Smooth muscle cell (in vitro differentiated cells): ENCODE measurements around the gene CHMP2B. TPM values are rescaled to one million over a fixed set of nuclear protein-coding genes. Genes with fewer than 3 reads are reported as not detected.

Experiments
- DNase-seq: peaks from one replicate; lab custom pipeline; 2025; ENCODE audit not compliant: unreplicated experiment; lab: John Stamatoyannopoulos, UW
- H2AFZ ChIP-seq: fragments of 200-600 bp; sonication (generic); 2 replicates; pipeline ENCODE4 v1.6.0; 2016; ENCODE audit warnings: antibody characterized with exemption, low read depth, mild to moderate bottlenecking
- H3F3A ChIP-seq: fragments of 200-600 bp; sonication (generic); 2 replicates; pipeline ENCODE4 v1.6.0; 2017; ENCODE audit warnings: antibody characterized with exemption, low read depth
- H3K27ac ChIP-seq: fragments of 200-600 bp; sonication (generic); 2 replicates; pipeline ENCODE4 v1.5.1; 2016; ENCODE audit warnings: low read depth, mild to moderate bottlenecking
- H3K27me3 ChIP-seq: fragments of 200-600 bp; sonication (generic); 2 replicates; pipeline ENCODE4 v1.6.1; 2016; ENCODE audit warnings: low read depth, mild to moderate bottlenecking
- H3K36me3 ChIP-seq: fragments of 200-600 bp; sonication (generic); 2 replicates; pipeline ENCODE4 v1.5.1; 2016; ENCODE audit warnings: low read depth
- H3K4me1 ChIP-seq: fragments of 200-600 bp; sonication (generic); 2 replicates; pipeline ENCODE4 v1.5.1; 2016; ENCODE audit warnings: low read depth
- H3K4me2 ChIP-seq: fragments of 200-600 bp; sonication (generic); 2 replicates; pipeline ENCODE4 v1.6.0; 2016; ENCODE audit warnings: mild to moderate bottlenecking
- H3K4me3 ChIP-seq: fragments of 200-600 bp; sonication (generic); 2 replicates; pipeline ENCODE4 v1.5.1; 2016; ENCODE audit warnings: mild to moderate bottlenecking
- H3K79me2 ChIP-seq: fragments of 200-600 bp; sonication (generic); 2 replicates; pipeline ENCODE4 v1.6.0; 2016; ENCODE audit warnings: low read depth, mild to moderate bottlenecking
- H3K9ac ChIP-seq: fragments of 200-600 bp; sonication (generic); 2 replicates; pipeline ENCODE4 v1.6.0; 2016; ENCODE audit warnings: low read depth
- H3K9me3 ChIP-seq: fragments of 200-600 bp; sonication (generic); replicated peaks from 2 replicates; pipeline ENCODE4 v1.5.1; 2016; ENCODE audit warnings: low read depth
- H4K20me1 ChIP-seq: fragments of 200-600 bp; sonication (generic); 2 replicates; pipeline ENCODE4 v1.6.0; 2016; ENCODE audit warnings: low read depth
- CTCF ChIP-seq: fragments of 200-600 bp; sonication (generic); IDR thresholded peaks from 2 replicates; pipeline ENCODE4 v1.5.1; 2017; ENCODE audit warnings: borderline replicate concordance, mild to moderate bottlenecking, antibody characterized with exemption; ENCODE audit not compliant: insufficient read depth, poor library complexity, severe bottlenecking
- WGBS: methylation state at CpG from one replicate; pipeline ENCODE4 v1.1.7; 2016; ENCODE audit warnings: low lambda C conversion rate; 5-methylcytosine and 5-hydroxymethylcytosine counted together
- polyA plus RNA-seq: library from polyadenylated mRNA; unstranded; fragments of >200 nt; fragmentation: Nextera tagmentation; extraction: Ambion mirVana; gene quantifications from 2 replicates; pipeline ENCODE4 v1.2.1, GENCODE V29; 2016
- total RNA-seq: library from RNA; depleted of rRNA; stranded (reverse); fragments of >200 nt; gene quantifications from 2 replicates; pipeline ENCODE4 v1.2.3, GENCODE V29; 2014

CHMP2B gene
- total and polyA plus RNA-seq, 2 experiments from 2014 or later = 43.2 to 52.0 TPM

GRCh38 chr3:87200060-87200647 is 27.0 kb upstream of the CHMP2B start:
- Histone ChIP-seq H3K79me2 (no peaks in the 10 kb centered on the region), H3K36me3 (no peaks in the 10 kb centered on the region), H3K27ac (no peak overlapping the region), H4K20me1 (no peaks in the 10 kb centered on the region), H3F3A (no peaks in the 10 kb centered on the region), H3K9me3 (no peaks in the 10 kb centered on the region), H3K27me3 (no peaks in the 10 kb centered on the region), H3K4me2 (no peak overlapping the region), H3K4me1 (no peaks in the 10 kb centered on the region), H2AFZ (no peak overlapping the region), H3K9ac (no peak overlapping the region), H3K4me3 (no peak overlapping the region)
- no peak for DNase-seq
- no peak for TF ChIP-seq CTCF
- 89% methylated on average over 3 of the region's 3 CpGs for WGBS

DNA sequence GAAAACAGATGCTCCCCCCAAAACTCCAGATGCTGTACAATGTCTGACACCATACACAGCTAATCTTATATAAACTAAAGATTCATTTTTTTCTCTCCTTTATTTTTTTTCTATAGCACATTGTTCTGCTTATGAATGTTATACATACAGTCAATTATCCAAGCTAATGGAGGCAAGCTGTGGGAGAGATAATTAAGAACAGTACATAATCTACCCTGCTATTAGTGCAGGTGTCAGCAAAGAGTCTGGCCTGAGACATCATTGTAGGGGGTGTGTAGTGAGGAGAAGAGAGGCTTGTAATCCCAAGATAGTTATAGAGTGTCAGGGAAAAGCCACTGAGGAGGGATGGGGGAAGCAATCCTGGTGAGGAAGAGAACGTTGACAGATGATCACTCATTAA is 25.4 kb upstream of the CHMP2B start:
- H3K4me3 ChIP-seq = no peak overlapping the region
- no peak overlapping the region for H3K9ac ChIP-seq
- no peak overlapping the region for H3K4me2 ChIP-seq
- H3K9me3 ChIP-seq = no peaks in the 10 kb centered on the region
- no peak overlapping the region for H3K27ac ChIP-seq
- no peaks in the 10 kb centered on the region for H3K27me3 ChIP-seq
- H3K36me3 ChIP-seq = no peaks in the 10 kb centered on the region
- no peaks in the 10 kb centered on the region for H3F3A ChIP-seq
- H3K4me1 ChIP-seq = no peaks in the 10 kb centered on the region
- 88% methylated on average over 1 of the region's 1 CpG for WGBS
- H4K20me1 ChIP-seq = no peaks in the 10 kb centered on the region
- no peak overlapping the region for H2AFZ ChIP-seq
- no peak for DNase-seq
- no peaks in the 10 kb centered on the region for H3K79me2 ChIP-seq
- no peak for TF ChIP-seq CTCF

DNA sequence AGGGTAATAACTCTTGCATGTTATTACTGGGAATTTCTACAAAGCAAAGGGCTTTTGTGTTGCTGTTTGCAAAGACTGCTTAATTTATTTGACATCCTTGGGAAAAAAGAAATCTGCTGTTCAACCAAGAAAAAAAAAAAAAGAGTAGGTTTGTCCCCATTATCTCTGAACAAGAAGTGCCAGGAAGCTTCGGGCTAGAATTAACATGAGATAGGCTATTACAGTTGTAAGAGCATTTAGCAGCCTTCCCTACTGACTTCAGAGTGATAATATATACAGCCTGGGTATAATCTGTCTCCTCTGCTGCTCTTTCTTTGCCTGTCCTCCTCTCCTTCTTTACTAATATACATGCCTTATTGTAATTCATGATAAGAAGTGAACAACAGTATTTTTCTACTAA is 23.3 kb upstream of the CHMP2B start:
- H3K9ac ChIP-seq = no peak overlapping the region
- TF ChIP-seq CTCF = no peak
- no peak overlapping the region for H2AFZ ChIP-seq
- H3K36me3 ChIP-seq = no peaks in the 10 kb centered on the region
- no peak overlapping the region for H3K27ac ChIP-seq
- H3K9me3 ChIP-seq = no peaks in the 10 kb centered on the region
- H4K20me1 ChIP-seq = no peaks in the 10 kb centered on the region
- H3F3A ChIP-seq = no peaks in the 10 kb centered on the region
- H3K4me3 ChIP-seq = no peak overlapping the region
- H3K4me1 ChIP-seq = no peaks in the 10 kb centered on the region
- 37% methylated on average over 1 of the region's 1 CpG for WGBS
- H3K4me2 ChIP-seq = no peak overlapping the region
- no peaks in the 10 kb centered on the region for H3K27me3 ChIP-seq
- DNase-seq = no peak
- no peaks in the 10 kb centered on the region for H3K79me2 ChIP-seq

GRCh38 chr3:87206070-87206469 is 21.0 kb upstream of the CHMP2B start:
- no peak for DNase-seq
- Histone ChIP-seq H3K9ac (no peak overlapping the region), H2AFZ (no peak overlapping the region), H3K79me2 (no peaks in the 10 kb centered on the region), H3K4me3 (no peak overlapping the region), H3K9me3 (no peaks in the 10 kb centered on the region), H3K27ac (no peak overlapping the region), H3K4me2 (no peak overlapping the region), H3F3A (no peaks in the 10 kb centered on the region), H3K36me3 (no peaks in the 10 kb centered on the region), H4K20me1 (no peaks in the 10 kb centered on the region), H3K27me3 (no peaks in the 10 kb centered on the region), H3K4me1 (no peaks in the 10 kb centered on the region)
- 29% methylated on average over 2 of the region's 2 CpGs for WGBS
- no peak for TF ChIP-seq CTCF
